HCT116 (cell line): Measurements from ENCODE around the gene RPAP3. TPM values are rescaled to one million over a fixed set of nuclear protein-coding genes. Genes with fewer than 3 reads are reported as not detected.

ENCODE experiments used
- ATAC-seq: fragments of 200-7000 bp; cut with Tn5 transposase; 2 replicates; pipeline ENCODE4 v1.9.1; 2020; ENCODE audit warnings: mild to moderate bottlenecking, moderate library complexity
- BruUV-seq: library from RNA; stranded (reverse); fragments of 400-500 nt; replicated peaks from 2 replicates; lab custom pipeline; 2021; lab: Mats Ljungman, UMichigan
- CTCF ChIA-PET: fragments of 300-600 bp; sonication (Branson Sonifier 250); formaldehyde crosslinking; loops from one replicate; lab custom pipeline; 2021; ENCODE audit warnings: antibody characterized with exemption; lab: Charles Lee
- POLR2A ChIA-PET: fragments of 300-600, 350-600 bp; sonication (Branson Sonifier 250); formaldehyde crosslinking; loops from one replicate; lab custom pipeline; 2021; ENCODE audit warnings: antibody characterized with exemption; lab: Charles Lee
- RAD21 ChIA-PET, 2 experiments: fragments of 300-600 bp; sonication (Branson Sonifier 250); formaldehyde crosslinking; loops; one replicate each; lab custom pipeline; 2023; ENCODE audit warnings: low total read pairs in 2 of 2; ENCODE audit not compliant: uncharacterized antibody in 2 of 2, unreplicated experiment in 2 of 2, low non-redundant PET in 1 of 2; lab: Charles Lee
- DNase-seq: peaks from one replicate; pipeline ENCODE4 v3.0.0-alpha.2; 2010; ENCODE audit warnings: low read depth, low spot score
- H2AFZ ChIP-seq: fragments of 200-600 bp; shearing (Covaris generic), sonication (generic); 2 replicates; pipeline ENCODE4 v1.6.1; 2017; ENCODE audit warnings: low read depth, mixed run types, mixed read lengths, antibody characterized with exemption, low read length; ENCODE audit not compliant: poor library complexity, severe bottlenecking
- H3K27ac ChIP-seq: 2 replicates; pipeline ENCODE4 v1.5.1; 2012; ENCODE audit warnings: low read depth, low read length
- H3K27me3 ChIP-seq: fragments of 200-600 bp; sonication (generic); 2 replicates; pipeline ENCODE4 v1.6.1; 2016; ENCODE audit warnings: mixed run types, low read length, mixed read lengths; ENCODE audit not compliant: insufficient read depth
- H3K36me3 ChIP-seq, 2 experiments: fragments of 200-500 bp in 1 of 2; fragments of 200-600 bp in 1 of 2; sonication (Bioruptor generic) in 1 of 2; sonication (generic) in 1 of 2; 2 replicates each; pipeline versions ENCODE4 v1.5.1 to v1.6.1; 2014 to 2016; ENCODE audit warnings: low read length in 2 of 2, inconsistent platforms in 1 of 2, mixed read lengths in 1 of 2, mixed run types in 1 of 2; ENCODE audit not compliant: insufficient read depth in 2 of 2, control insufficient read depth in 1 of 2
- H3K4me1 ChIP-seq, 2 experiments: fragments of 200-600 bp in 1 of 2; sonication (generic) in 1 of 2; 2 replicates each; pipeline versions ENCODE4 v1.5.1 to v1.6.1; 2012 to 2017; ENCODE audit warnings: low read length in 2 of 2, inconsistent platforms in 1 of 2, mild to moderate bottlenecking in 1 of 2, mixed read lengths in 1 of 2, mixed run types in 1 of 2, moderate library complexity in 1 of 2; ENCODE audit not compliant: insufficient read depth in 2 of 2, control insufficient read depth in 1 of 2
- H3K4me2 ChIP-seq: fragments of 200-600 bp; sonication (generic); 2 replicates; pipeline ENCODE4 v1.6.1; 2017; ENCODE audit warnings: mixed run types, low read length, mixed read lengths
- H3K4me3 ChIP-seq, 2 experiments: fragments of 200-600 bp in 1 of 2; sonication (generic) in 1 of 2; replicated peaks in 1 of 2; 2 replicates each; pipeline ENCODE4 v1.5.1; 2011 to 2016; ENCODE audit warnings: low read length in 2 of 2, control low read depth in 1 of 2, low read depth in 1 of 2, mild to moderate bottlenecking in 1 of 2, mixed read lengths in 1 of 2, mixed run types in 1 of 2
- H3K79me2 ChIP-seq: fragments of 200-600 bp; sonication (generic); 2 replicates; pipeline ENCODE4 v1.6.1; 2017; ENCODE audit warnings: mild to moderate bottlenecking, mixed run types, low read length, moderate library complexity, mixed read lengths; ENCODE audit not compliant: insufficient read depth
- H3K9ac ChIP-seq: fragments of 200-600 bp; sonication (generic); 2 replicates; pipeline ENCODE4 v1.6.1; 2016; ENCODE audit warnings: low read length, mixed read lengths
- H3K9me2 ChIP-seq: fragments of 200-600 bp; sonication (generic), shearing (Covaris generic); 2 replicates; pipeline ENCODE4 v1.6.1; 2017; ENCODE audit warnings: mixed run types, mild to moderate bottlenecking, moderate library complexity; ENCODE audit not compliant: insufficient read depth
- H3K9me3 ChIP-seq, 2 experiments: fragments of 200-500 bp in 1 of 2; fragments of 200-600 bp in 1 of 2; sonication (Bioruptor generic) in 1 of 2; sonication (generic) in 1 of 2; 2 replicates each; pipeline ENCODE4 v1.6.1; 2014 to 2017; ENCODE audit warnings: low read length in 2 of 2, mixed read lengths in 2 of 2, inconsistent platforms in 1 of 2, low read depth in 1 of 2, mild to moderate bottlenecking in 1 of 2, mixed run types in 1 of 2, moderate library complexity in 1 of 2; ENCODE audit not compliant: control insufficient read depth in 1 of 2, insufficient read depth in 1 of 2
- H4K20me1 ChIP-seq: fragments of 200-600 bp; sonication (generic), shearing (Covaris generic); 2 replicates; pipeline ENCODE4 v1.6.1; 2017; ENCODE audit warnings: mixed run types, mild to moderate bottlenecking, moderate library complexity; ENCODE audit not compliant: insufficient read depth
- CEBPB ChIP-seq: IDR thresholded peaks from 2 replicates; pipeline ENCODE4 v1.6.1; 2012; ENCODE audit warnings: low read depth
- EGR1 ChIP-seq: IDR thresholded peaks from 2 replicates; pipeline ENCODE4 v1.6.1; 2012; ENCODE audit warnings: low read depth
- ELF1 ChIP-seq: IDR thresholded peaks from 2 replicates; pipeline ENCODE4 v1.6.1; 2012; ENCODE audit warnings: low read depth, borderline replicate concordance
- FOSL1 ChIP-seq: IDR thresholded peaks from 2 replicates; pipeline ENCODE4 v1.6.1; 2012; ENCODE audit warnings: low read depth
- JUND ChIP-seq: IDR thresholded peaks from 2 replicates; pipeline ENCODE4 v1.6.1; 2012
- POLR2AphosphoS5 ChIP-seq: IDR thresholded peaks from 2 replicates; pipeline ENCODE4 v1.6.1; 2011; ENCODE audit warnings: mild to moderate bottlenecking, low read depth, low read length, moderate library complexity
- RAD21 ChIP-seq: IDR thresholded peaks from 2 replicates; pipeline ENCODE4 v1.6.1; 2012; ENCODE audit warnings: low read depth, mild to moderate bottlenecking
- REST ChIP-seq: IDR thresholded peaks from 2 replicates; pipeline ENCODE4 v1.6.1; 2012; ENCODE audit warnings: low read depth
- SIN3A ChIP-seq: IDR thresholded peaks from 2 replicates; pipeline ENCODE4 v1.6.1; 2012; ENCODE audit warnings: low read depth
- SP1 ChIP-seq: IDR thresholded peaks from 2 replicates; pipeline ENCODE4 v1.6.1; 2012; ENCODE audit warnings: low read depth
- TCF7L2 ChIP-seq: IDR thresholded peaks from 2 replicates; pipeline ENCODE4 v1.7.0; 2011; ENCODE audit warnings: borderline replicate concordance, inconsistent platforms; ENCODE audit not compliant: insufficient read depth, insufficient read length; ENCODE audit errors: extremely low read depth
- ZFX ChIP-seq: fragments of 450-650 bp; IDR thresholded peaks from 2 replicates; pipeline ENCODE4 v1.6.1; 2017
- intact Hi-C: fragments of 100-400 bp; cut with micrococcal nuclease; formaldehyde crosslinking; loops from 2 replicates; pipeline ENCODE4 v1.10.0; 2022
- total RNA-seq: library from RNA; stranded (reverse); gene quantifications from one replicate; pipeline ENCODE4 v1.2.1, GENCODE V29; 2021; ENCODE audit not compliant: unreplicated experiment
- TF ChIP-seq, protein P1 (sequence below): IDR thresholded peaks from 2 replicates; pipeline ENCODE4 v1.6.1; 2011; ENCODE audit warnings: mild to moderate bottlenecking, low read length, moderate library complexity; ENCODE audit not compliant: insufficient replicate concordance; ENCODE audit errors: extremely low read depth

Gene RPAP3
- total RNA-seq, 1 experiment from 2014 or later, result 48.3 TPM

- no peaks in the 10 kb centered on the region for H3K4me1 ChIP-seq
- no peaks in the 10 kb centered on the region for H3K36me3 ChIP-seq
- CTCF ChIA-PET, result no interaction called here
- no peaks in the 10 kb centered on the region for H3K27me3 ChIP-seq
- no peaks in the 10 kb centered on the region for H3K79me2 ChIP-seq
- ATAC-seq, result no peak
- intact Hi-C loops, result loop anchor here (10.0 kb wide), 1 partner anchor 453 kb away; no protein-coding TSS in a partner anchor
- POLR2A ChIA-PET, result no interaction called here
- no TSS peak for BruUV-seq
- RAD21 ChIA-PET, result no interaction called here
- H2AFZ ChIP-seq, result no peak overlapping the region
- no peak overlapping the region for H3K4me2 ChIP-seq
- H3K27ac ChIP-seq, result no peak overlapping the region
- no peaks in the 10 kb centered on the region for H4K20me1 ChIP-seq
- no peaks in the 10 kb centered on the region for H3K9me3 ChIP-seq
- TF ChIP-seq, protein P1, sequence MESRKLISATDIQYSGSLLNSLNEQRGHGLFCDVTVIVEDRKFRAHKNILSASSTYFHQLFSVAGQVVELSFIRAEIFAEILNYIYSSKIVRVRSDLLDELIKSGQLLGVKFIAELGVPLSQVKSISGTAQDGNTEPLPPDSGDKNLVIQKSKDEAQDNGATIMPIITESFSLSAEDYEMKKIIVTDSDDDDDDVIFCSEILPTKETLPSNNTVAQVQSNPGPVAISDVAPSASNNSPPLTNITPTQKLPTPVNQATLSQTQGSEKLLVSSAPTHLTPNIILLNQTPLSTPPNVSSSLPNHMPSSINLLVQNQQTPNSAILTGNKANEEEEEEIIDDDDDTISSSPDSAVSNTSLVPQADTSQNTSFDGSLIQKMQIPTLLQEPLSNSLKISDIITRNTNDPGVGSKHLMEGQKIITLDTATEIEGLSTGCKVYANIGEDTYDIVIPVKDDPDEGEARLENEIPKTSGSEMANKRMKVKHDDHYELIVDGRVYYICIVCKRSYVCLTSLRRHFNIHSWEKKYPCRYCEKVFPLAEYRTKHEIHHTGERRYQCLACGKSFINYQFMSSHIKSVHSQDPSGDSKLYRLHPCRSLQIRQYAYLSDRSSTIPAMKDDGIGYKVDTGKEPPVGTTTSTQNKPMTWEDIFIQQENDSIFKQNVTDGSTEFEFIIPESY, result no peak
- no peak for TF ChIP-seq RAD21
- no peak for TF ChIP-seq SIN3A
- TF ChIP-seq SP1, result no peak
- TF ChIP-seq, all 23 proteins: peak for 0
- Histone ChIP-seq H3K9me2 (no peaks in the 10 kb centered on the region), H3K9ac (no peak overlapping the region), H3K4me3 (no peak overlapping the region)
- no peak for DNase-seq
These were observed 6.3 kb upstream of the RPAP3 start for GRCh38 chr12:47712171-47712570.

GRCh38 chr12:47711448-47711847, 5.6 kb upstream of the RPAP3 start:
- RAD21 ChIA-PET, result no interaction called here
- Histone ChIP-seq H3K9me3 (no peaks in the 10 kb centered on the region), H4K20me1 (no peaks in the 10 kb centered on the region), H2AFZ (no peak overlapping the region), H3K36me3 (no peaks in the 10 kb centered on the region; a peak in 1 of 4 replicates), H3K79me2 (no peaks in the 10 kb centered on the region), H3K4me2 (no peak overlapping the region), H3K9ac (no peak overlapping the region), H3K9me2 (no peaks in the 10 kb centered on the region), H3K4me1 (peaks cover 0 to 6% of the 10 kb centered on the region in 2 experiments; a peak in 1 of 4 replicates), H3K27me3 (no peaks in the 10 kb centered on the region), H3K27ac (no peak overlapping the region), H3K4me3 (no peak overlapping the region)
- DNase-seq (no peak), ATAC-seq (no peak)
- CTCF ChIA-PET, result interaction anchor here (1.7 kb wide), 1 partner anchor 127 kb away, joined by 6 read pairs; no protein-coding TSS in a partner anchor
- intact Hi-C loops, result loop anchor here (10.0 kb wide), 1 partner anchor 453 kb away; no protein-coding TSS in a partner anchor
- POLR2A ChIA-PET, result no interaction called here
- no TSS peak for BruUV-seq
- TF ChIP-seq EGR1, result no peak
- TF ChIP-seq CEBPB, result no peak
- no peak for TF ChIP-seq RAD21
- TF ChIP-seq FOSL1, result no peak
- TF ChIP-seq POLR2AphosphoS5, result no peak
- no peak for TF ChIP-seq REST
- TF ChIP-seq ELF1, result no peak
- TF ChIP-seq, protein P1, result no peak
- TF ChIP-seq JUND, result no peak
- TF ChIP-seq TCF7L2, result no peak
- no peak for TF ChIP-seq SIN3A
- TF ChIP-seq ZFX, result no peak
